Loucy (cell line): ENCODE data around the gene TAB2.

ENCODE experiments used
- H2AFZ ChIP-seq: fragments of 200-600 bp; sonication (generic); 2 replicates; pipeline ENCODE4 v1.6.0; 2016; ENCODE audit warnings: antibody characterized with exemption, mild to moderate bottlenecking, low read length, moderate library complexity
- H3F3A ChIP-seq: fragments of 200-600 bp; 2 replicates; pipeline ENCODE4 v1.6.0; 2016; ENCODE audit warnings: antibody characterized with exemption, low read depth, mild to moderate bottlenecking
- H3K27me3 ChIP-seq: fragments of 200-600 bp; sonication (generic); 2 replicates; pipeline ENCODE4 v1.6.1; 2014; ENCODE audit warnings: low read length, mild to moderate bottlenecking; ENCODE audit not compliant: insufficient read depth, poor library complexity, severe bottlenecking
- H3K36me3 ChIP-seq: fragments of 200-600 bp; sonication (generic); 2 replicates; pipeline ENCODE4 v1.6.1; 2016; ENCODE audit warnings: low read length; ENCODE audit not compliant: insufficient read depth
- H3K4me1 ChIP-seq: fragments of 200-600 bp; sonication (generic); 2 replicates; pipeline ENCODE4 v1.5.1; 2014; ENCODE audit warnings: low read length, mild to moderate bottlenecking; ENCODE audit not compliant: insufficient read depth, poor library complexity, severe bottlenecking
- H3K4me2 ChIP-seq: fragments of 200-600 bp; sonication (generic); 2 replicates; pipeline ENCODE4 v1.6.0; 2014; ENCODE audit warnings: antibody characterized with exemption, low read length, low read depth, mild to moderate bottlenecking; ENCODE audit not compliant: poor library complexity, severe bottlenecking
- H3K4me3 ChIP-seq: fragments of 200-600 bp; sonication (generic); 2 replicates; pipeline ENCODE4 v1.5.1; 2014; ENCODE audit warnings: low read length, mild to moderate bottlenecking, mixed read lengths; ENCODE audit not compliant: poor library complexity, severe bottlenecking
- H3K79me2 ChIP-seq: fragments of 200-600 bp; sonication (generic); 2 replicates; pipeline ENCODE4 v1.6.1; 2014; ENCODE audit warnings: low read length; ENCODE audit not compliant: insufficient read depth
- H3K9ac ChIP-seq: fragments of 200-600 bp; sonication (generic); 2 replicates; pipeline ENCODE4 v1.6.0; 2014; ENCODE audit warnings: mild to moderate bottlenecking, low read depth, low read length, moderate library complexity; ENCODE audit not compliant: poor library complexity, severe bottlenecking
- H3K9me2 ChIP-seq: fragments of 200-600 bp; sonication (generic); replicated peaks from 2 replicates; pipeline ENCODE4 v1.6.1; 2016; ENCODE audit warnings: low read depth, low read length, mixed read lengths
- H3K9me3 ChIP-seq: fragments of 200-600 bp; sonication (generic); 2 replicates; pipeline ENCODE4 v1.6.1; 2014; ENCODE audit warnings: mild to moderate bottlenecking, antibody characterized with exemption, low read length, low read depth; ENCODE audit not compliant: insufficient read depth
- H4K20me1 ChIP-seq: fragments of 200-600 bp; sonication (generic); 2 replicates; pipeline ENCODE4 v1.6.0; 2014; ENCODE audit warnings: antibody characterized with exemption, low read length, mild to moderate bottlenecking; ENCODE audit not compliant: insufficient read depth, poor library complexity, severe bottlenecking
- CTCF ChIP-seq: fragments of 200-600 bp; sonication (generic); conservative IDR thresholded peaks from 2 replicates; pipeline ENCODE4 v1.5.1; 2014; ENCODE audit warnings: mild to moderate bottlenecking, antibody characterized with exemption, low read length
- EZH2phosphoT487 ChIP-seq: fragments of 200-600 bp; IDR thresholded peaks from 2 replicates; pipeline ENCODE4 v1.6.1; 2018; ENCODE audit warnings: antibody characterized with exemption, mild to moderate bottlenecking, moderate library complexity, borderline replicate concordance

Gene TAB2

GRCh38 chr6:149387779-149388512 is 70.4 kb downstream of the TAB2 start:
- Histone ChIP-seq H3K9ac (no peak overlapping the region), H2AFZ (no peak overlapping the region), H3K9me2 (no peaks in the 10 kb centered on the region), H3K4me1 (peaks cover 7% of the 10 kb centered on the region), H3K4me3 (no peak overlapping the region), H3K9me3 (no peaks in the 10 kb centered on the region), H3F3A (0 out of 2 replicates have a peak, but pooled peaks cover 3% of the 10 kb centered on the region), H4K20me1 (no peaks in the 10 kb centered on the region), H3K36me3 (peaks cover 21% of the 10 kb centered on the region; the same call in 1 of the 2 replicates), H3K27me3 (no peaks in the 10 kb centered on the region), H3K79me2 (peaks cover 3% of the 10 kb centered on the region; the same call in 1 of the 2 replicates), H3K4me2 (no peak overlapping the region)
- TF ChIP-seq EZH2phosphoT487 (no peak), CTCF (no peak)

GRCh38 chr6:149389509-149390297 is 72.2 kb downstream of the TAB2 start:
- peaks cover 9% of the 10 kb centered on the region; the same call in 1 of the 2 replicates for H3K36me3 ChIP-seq
- H3F3A ChIP-seq = 0 out of 2 replicates have a peak, but pooled peaks cover 3% of the 10 kb centered on the region
- H2AFZ ChIP-seq = no peak overlapping the region
- no peak for TF ChIP-seq CTCF
- no peak for TF ChIP-seq EZH2phosphoT487
- H3K4me3 ChIP-seq = no peak overlapping the region
- no peak overlapping the region for H3K9ac ChIP-seq
- no peaks in the 10 kb centered on the region for H3K9me2 ChIP-seq
- H3K9me3 ChIP-seq = no peaks in the 10 kb centered on the region
- H3K4me2 ChIP-seq = no peak overlapping the region
- no peaks in the 10 kb centered on the region for H3K27me3 ChIP-seq
- peaks cover 3% of the 10 kb centered on the region; the same call in 1 of the 2 replicates for H3K79me2 ChIP-seq
- H3K4me1 ChIP-seq = peaks cover 10% of the 10 kb centered on the region
- no peaks in the 10 kb centered on the region for H4K20me1 ChIP-seq

- Histone ChIP-seq H3F3A (0 out of 2 replicates have a peak, but pooled peaks cover 3% of the 10 kb centered on the region), H3K4me2 (no peak overlapping the region), H3K27me3 (no peaks in the 10 kb centered on the region), H3K4me1 (peaks cover 10% of the 10 kb centered on the region), H3K9ac (no peak overlapping the region), H3K9me3 (no peaks in the 10 kb centered on the region), H2AFZ (no peak overlapping the region), H3K4me3 (no peak overlapping the region), H3K9me2 (no peaks in the 10 kb centered on the region), H3K36me3 (peaks cover 10% of the 10 kb centered on the region; the same call in 1 of the 2 replicates), H4K20me1 (no peaks in the 10 kb centered on the region), H3K79me2 (peaks cover 11% of the 10 kb centered on the region; the same call in 1 of the 2 replicates)
- TF ChIP-seq CTCF (no peak), EZH2phosphoT487 (no peak)
These were observed 74.6 kb downstream of the TAB2 start for GRCh38 chr6:149392093-149392492.
